K562 (cell line): ENCODE data around the gene MATCAP1. TPM values are rescaled to one million over a fixed set of nuclear protein-coding genes. Genes with fewer than 3 reads are reported as not detected.

Source experiments
- ARID1B ChIP-seq: fragments of 450-650 bp; IDR thresholded peaks from 2 replicates; pipeline ENCODE4 v1.6.1; 2016; ENCODE audit warnings: antibody characterized with exemption, mild to moderate bottlenecking, inconsistent platforms
- CEBPZ ChIP-seq: fragments of 150-350 bp; IDR thresholded peaks from 2 replicates; pipeline ENCODE4 v1.6.1; 2014; ENCODE audit warnings: low read depth, mild to moderate bottlenecking, low read length, borderline replicate concordance
- COPS2 ChIP-seq: fragments of 450-650 bp; conservative IDR thresholded peaks from 2 replicates; pipeline ENCODE4 v1.6.1; 2016; ENCODE audit warnings: mild to moderate bottlenecking, moderate library complexity
- GABPB1 ChIP-seq: sonication (generic); formaldehyde crosslinking; IDR thresholded peaks from 2 replicates; pipeline ENCODE4 v1.8.0; 2022; ENCODE audit warnings: mild to moderate bottlenecking, missing genetic modification reagents
- HBP1 ChIP-seq: fragments of 450-650 bp; formaldehyde crosslinking; IDR thresholded peaks from 2 replicates; pipeline ENCODE4 v1.4.0; 2022; ENCODE audit warnings: missing genetic modification characterization
- HMG20A ChIP-seq: fragments of 450-650 bp; formaldehyde crosslinking; conservative IDR thresholded peaks from 2 replicates; pipeline ENCODE4 v1.4.0; 2020; ENCODE audit warnings: mild to moderate bottlenecking, mixed read lengths
- ILF3 ChIP-seq: fragments of 450-650 bp; IDR thresholded peaks from 2 replicates; pipeline ENCODE4 v1.6.1; 2018; ENCODE audit warnings: antibody characterized with exemption, mild to moderate bottlenecking, moderate library complexity, borderline replicate concordance
- IRF2 ChIP-seq: sonication (generic); formaldehyde crosslinking; IDR thresholded peaks from 2 replicates; pipeline ENCODE4 v1.8.1; 2022; ENCODE audit warnings: mild to moderate bottlenecking, missing genetic modification reagents
- KDM1A ChIP-seq, 2 experiments: fragments of 450-650 bp; IDR thresholded peaks; 2 replicates each; pipeline ENCODE4 v1.6.1; 2016; ENCODE audit warnings: mild to moderate bottlenecking in 2 of 2
- MCM7 ChIP-seq, 2 experiments: fragments of 450-650 bp; IDR thresholded peaks; 2 replicates each; pipeline ENCODE4 v1.6.1; 2016 to 2018
- MYNN ChIP-seq, 2 experiments: sonication (generic); formaldehyde crosslinking in 1 of 2; IDR thresholded peaks; 2 replicates each; pipeline versions ENCODE4 v1.5.0 to v1.6.1; 2016 to 2020; ENCODE audit warnings: antibody characterized with exemption in 1 of 2, missing genetic modification reagents in 1 of 2
- NFRKB ChIP-seq: fragments of 450-650 bp; IDR thresholded peaks from 2 replicates; pipeline ENCODE4 v1.6.1; 2016; ENCODE audit warnings: low read depth
- NFYB ChIP-seq: IDR thresholded peaks from 2 replicates; pipeline ENCODE4 v1.6.1; 2011; ENCODE audit warnings: mild to moderate bottlenecking, moderate library complexity; ENCODE audit not compliant: insufficient read length; ENCODE audit errors: extremely low read depth
- NR0B1 ChIP-seq: fragments of 450-650 bp; IDR thresholded peaks from one replicate; pipeline ENCODE4 v1.6.1; 2018; ENCODE audit warnings: mild to moderate bottlenecking, moderate library complexity; ENCODE audit not compliant: partially characterized antibody
- PHF8 ChIP-seq: fragments of 200-600 bp; sonication (generic); IDR thresholded peaks from 2 replicates; pipeline ENCODE4 v1.6.1; 2012; ENCODE audit warnings: mixed run types, mild to moderate bottlenecking, inconsistent platforms, low read length, moderate library complexity, borderline replicate concordance
- PKNOX1 ChIP-seq: fragments of 450-650 bp; IDR thresholded peaks from 2 replicates; pipeline ENCODE4 v1.6.1; 2016
- PPARD ChIP-seq: fragments of 250-450 bp; sonication (Bioruptor Pico); IDR thresholded peaks from 2 replicates; pipeline ENCODE4 v1.8.0; 2022; ENCODE audit warnings: inconsistent platforms, mild to moderate bottlenecking, moderate library complexity
- RAD21 ChIP-seq, 2 experiments: fragments of 250-450 bp in 1 of 2; fragments of 450-650 bp in 1 of 2; sonication (Bioruptor Pico) in 1 of 2; formaldehyde crosslinking in 1 of 2; IDR thresholded peaks in 1 of 2; conservative IDR thresholded peaks in 1 of 2; 2 replicates each; pipeline versions ENCODE4 v1.4.0 to v1.8.0; 2020 to 2022; ENCODE audit warnings: mild to moderate bottlenecking in 2 of 2, moderate library complexity in 1 of 2
- SRSF7 ChIP-seq: fragments of 200-400 bp; formaldehyde crosslinking; optimal IDR thresholded peaks from 2 replicates; pipeline ENCODE3; 2017; ENCODE audit warnings: mild to moderate bottlenecking, low read depth, low read length
- ZC3H8 ChIP-seq: fragments of 450-650 bp; IDR thresholded peaks from 2 replicates; pipeline ENCODE4 v1.6.1; 2017
- ZNF184 ChIP-seq: sonication (generic); formaldehyde crosslinking; IDR thresholded peaks from 2 replicates; pipeline ENCODE4 v1.5.0; 2020; ENCODE audit warnings: missing genetic modification reagents
- ZNF212 ChIP-seq: fragments of 450-650 bp; formaldehyde crosslinking; IDR thresholded peaks from 2 replicates; pipeline ENCODE4 v1.4.0; 2020; ENCODE audit warnings: mild to moderate bottlenecking
- ZNF584 ChIP-seq: fragments of 200-800 bp; sonication (Bioruptor generic); IDR thresholded peaks from 2 replicates; pipeline ENCODE4 v1.6.1; 2016; ENCODE audit warnings: low read depth, mild to moderate bottlenecking, missing genetic modification characterization, missing compliant biosample characterization
- polyA plus RNA-seq, 8 experiments: library from polyadenylated mRNA; depleted of rRNA in 4 of 8; stranded (reverse) in 5 of 8; unstranded in 3 of 8; fragments of >200 nt; fragmentation: Nextera tagmentation in 2 of 8; fragmentation: Illumina TruSeq in 1 of 8; extraction: Ambion mirVana in 2 of 8; extraction: Trizol in 1 of 8; gene quantifications; 2 replicates each; pipeline versions ENCODE4 v1.2.1 to v1.2.3, GENCODE V29; 2011 to 2014; ENCODE audit warnings: inconsistent platforms in 1 of 8, missing spikeins in 1 of 8
- total RNA-seq, 7 experiments: library from RNA; depleted of rRNA in 6 of 7; stranded (reverse); fragments of >200 nt in 6 of 7; fragmentation: Illumina TruSeq in 2 of 7; extraction: Trizol in 2 of 7; gene quantifications; 2 replicates each; pipeline versions ENCODE4 v1.2.1 to v1.2.3, GENCODE V29; 2011 to 2021; ENCODE audit warnings: low replicate concordance in 1 of 7

Gene MATCAP1
- total and polyA plus RNA-seq, 9 of the 15 experiments (the other 6 are each of a cell fraction or from before 2014, with no cell fraction given): 3.4 to 20.5 (median 10.3) TPM

GRCh38 chr16:67184995-67185650, 1.4 kb upstream of the MATCAP1 start (continued):
- TF ChIP-seq ARID1B (peak; percentile 29; the same call in 1 of the 2 replicates), PKNOX1 (no peak), PPARD (CRISPR knock-in tag) (no peak), SRSF7 (no peak), ZNF212 (CRISPR knock-in tag) (no peak), IRF2 (CRISPR knock-in tag) (no peak), MCM7 (IDR thresholded peaks at IDR 0.05) (no peak), ZC3H8 (no peak), COPS2 (no peak), KDM1A (IDR thresholded peaks at IDR 0.05) (no peak), ZNF184 (no peak), HBP1 (CRISPR knock-in tag) (no peak), RAD21 (CRISPR knock-in tag; conservative IDR thresholded peaks at IDR 0.05 in 1 of 2, IDR thresholded peaks at IDR 0.05 in 1 of 2) (peak; percentile 74 to 95), NFYB (no peak), CEBPZ (no peak), NR0B1 (no peak), MYNN (IDR thresholded peaks at IDR 0.05) (peak; percentile 66), MYNN (CRISPR knock-in tag; IDR thresholded peaks at IDR 0.05) (no peak), HMG20A (no peak), ZNF584 (CRISPR knock-in tag) (no peak), GABPB1 (CRISPR knock-in tag) (peak; percentile 86), ILF3 (no peak), NFRKB (no peak), PHF8 (no peak)
